ENCODE results near the gene PGR.
A peak's percentile ranks its signal among the peaks of the same experiment; 100 is the strongest.

The PGR gene

GRCh38 chr11:101133190-101133589, 3.6 kb upstream of the PGR start:
- CTCF ChIA-PET, result no interaction called here
- POLR2A ChIA-PET, result no interaction called here
- DNase-seq (ENCODE audit: low read depth, low spot score), result no peak
- no peak overlapping the region for H3K4me3 ChIP-seq (ENCODE audit: low read depth, low read length)
- no peak for TF ChIP-seq CTCF (IDR thresholded peaks at IDR 0.05; ENCODE audit: insufficient read depth, low read length, missing control alignments)

GRCh38 chr11:101128571-101129202, 926 bp downstream of the PGR start:
- DNase-seq (ENCODE audit: low read depth, low spot score), result no peak
- no peak for TF ChIP-seq CTCF (IDR thresholded peaks at IDR 0.05; ENCODE audit: insufficient read depth, low read length, missing control alignments)
- POLR2A ChIA-PET, result no interaction called here
- CTCF ChIA-PET, result no interaction called here
- H3K4me3 ChIP-seq (ENCODE audit: low read depth, low read length), result no peak overlapping the region

GRCh38 chr11:101127699-101128570, 1.7 kb downstream of the PGR start:
- H3K4me3 ChIP-seq (ENCODE audit: low read depth, low read length), result no peak overlapping the region
- POLR2A ChIA-PET, result no interaction called here
- no peak for TF ChIP-seq CTCF (IDR thresholded peaks at IDR 0.05; ENCODE audit: insufficient read depth, low read length, missing control alignments)
- CTCF ChIA-PET, result no interaction called here
- no peak for DNase-seq (ENCODE audit: low read depth, low spot score)

- ChIA-PET CTCF (no interaction called here), POLR2A (no interaction called here)
- DNase-seq (ENCODE audit: low read depth, low spot score), result no peak
- TF ChIP-seq CTCF (IDR thresholded peaks at IDR 0.05; ENCODE audit: insufficient read depth, low read length, missing control alignments), result no peak
- H3K4me3 ChIP-seq (ENCODE audit: low read depth, low read length), result peak overlapping the region; percentile 41
Measured at GRCh38 chr11:101127197-101127698, 2.4 kb downstream of the PGR start.

GRCh38 chr11:101126551-101127196, 2.9 kb downstream of the PGR start:
- CTCF ChIA-PET, result no interaction called here
- no peak for TF ChIP-seq CTCF (IDR thresholded peaks at IDR 0.05; ENCODE audit: insufficient read depth, low read length, missing control alignments)
- peak overlapping the region; percentile 41 for H3K4me3 ChIP-seq (ENCODE audit: low read depth, low read length)
- no peak for DNase-seq (ENCODE audit: low read depth, low spot score)
- POLR2A ChIA-PET, result no interaction called here

- no peak overlapping the region for H3K4me3 ChIP-seq (ENCODE audit: low read depth, low read length)
- CTCF ChIA-PET, result no interaction called here
- no peak for TF ChIP-seq CTCF (IDR thresholded peaks at IDR 0.05; ENCODE audit: insufficient read depth, low read length, missing control alignments)
- no peak for DNase-seq (ENCODE audit: low read depth, low spot score)
- POLR2A ChIA-PET, result no interaction called here
Measured at GRCh38 chr11:101115671-101116160, 13.9 kb downstream of the PGR start.
